Measurements from ENCODE around the gene SETDB1. TPM values are rescaled to one million over a fixed set of nuclear protein-coding genes. Genes with fewer than 3 reads are reported as not detected.

Gene SETDB1
- polyA plus RNA-seq, 1 donor from 2014 or later: 39.1 TPM

- Histone ChIP-seq H4K20me1 (ENCODE audit: insufficient read depth) (no peaks in the 10 kb centered on the region), H3K4me2 (ENCODE audit: low read length) (no peak overlapping the region), H3K9ac (ENCODE audit: low read length) (no peak overlapping the region), H2AFZ (ENCODE audit: low read depth, low read length) (no peak overlapping the region), H3K27ac (ENCODE audit: low read length) (no peak overlapping the region), H3K9me2 (ENCODE audit: insufficient read depth, low read length) (no peaks in the 10 kb centered on the region), H3K79me2 (replicated peaks; ENCODE audit: insufficient read depth, low read length) (no peaks in the 10 kb centered on the region), H3K36me3 (ENCODE audit: insufficient read depth, low read length) (peaks cover 25% of the 10 kb centered on the region), H3K27me3 (ENCODE audit: insufficient read depth, low read depth, low read length) (no peaks in the 10 kb centered on the region), H3K4me3 (ENCODE audit: low read length) (no peak overlapping the region), H3F3A (ENCODE audit: insufficient read depth, low read length, poor library complexity, severe bottlenecking) (no peaks in the 10 kb centered on the region), H3K9me3 (ENCODE audit: low read length) (no peaks in the 10 kb centered on the region)
- TF ChIP-seq POLR2AphosphoS5 (IDR thresholded peaks at IDR 0.05) (no peak), EZH2 (IDR thresholded peaks at IDR 0.05; ENCODE audit: borderline replicate concordance, insufficient read depth, low read length, poor library complexity, severe bottlenecking) (no peak), REST (IDR thresholded peaks at IDR 0.05; ENCODE audit: borderline replicate concordance) (no peak)
These were observed 35.6 kb downstream of the SETDB1 start for GRCh38 chr1:150961756-150962155.

- Histone ChIP-seq H3K4me3 (ENCODE audit: low read length) (no peak overlapping the region), H3K9me2 (ENCODE audit: insufficient read depth, low read length) (no peaks in the 10 kb centered on the region), H3K27ac (ENCODE audit: low read length) (no peak overlapping the region), H3F3A (ENCODE audit: insufficient read depth, low read length, poor library complexity, severe bottlenecking) (no peaks in the 10 kb centered on the region), H3K9ac (ENCODE audit: low read length) (no peak overlapping the region), H3K79me2 (replicated peaks; ENCODE audit: insufficient read depth, low read length) (no peaks in the 10 kb centered on the region), H3K9me3 (ENCODE audit: low read length) (no peaks in the 10 kb centered on the region), H3K27me3 (ENCODE audit: insufficient read depth, low read depth, low read length) (no peaks in the 10 kb centered on the region), H3K4me2 (ENCODE audit: low read length) (no peak overlapping the region), H2AFZ (ENCODE audit: low read depth, low read length) (no peak overlapping the region), H3K36me3 (ENCODE audit: insufficient read depth, low read length) (peaks cover 25% of the 10 kb centered on the region), H4K20me1 (ENCODE audit: insufficient read depth) (no peaks in the 10 kb centered on the region)
- TF ChIP-seq RAD21 (conservative IDR thresholded peaks at IDR 0.05) (no peak), CTCF (IDR thresholded peaks at IDR 0.05; ENCODE audit: poor library complexity, severe bottlenecking) (no peak), POLR2AphosphoS5 (IDR thresholded peaks at IDR 0.05) (no peak), SMC3 (conservative IDR thresholded peaks at IDR 0.05; ENCODE audit: poor library complexity) (no peak), EP300 (conservative IDR thresholded peaks at IDR 0.05; ENCODE audit: poor library complexity, severe bottlenecking) (no peak), MXI1 (conservative IDR thresholded peaks at IDR 0.05; ENCODE audit: poor library complexity, severe bottlenecking) (no peak), TAF1 (IDR thresholded peaks at IDR 0.05; ENCODE audit: low read depth) (no peak), EZH2 (IDR thresholded peaks at IDR 0.05; ENCODE audit: borderline replicate concordance, insufficient read depth, low read length, poor library complexity, severe bottlenecking) (no peak), REST (IDR thresholded peaks at IDR 0.05; ENCODE audit: borderline replicate concordance) (no peak)
These were observed 37.4 kb downstream of the SETDB1 start for GRCh38 chr1:150963321-150964163.

All from neural cell (in vitro differentiated cells).